PC-9 (cell line): ENCODE measurements around the gene TNNI3K.

Source experiments
- EZH2 ChIP-seq: fragments of 200-600 bp; sonication (generic); IDR thresholded peaks from 2 replicates; pipeline ENCODE4 v1.8.0; 2017; ENCODE audit warnings: antibody characterized with exemption, low read depth
- TF ChIP-seq, protein P1 (sequence below): fragments of 200-600 bp; sonication (generic); conservative IDR thresholded peaks from 2 replicates; pipeline ENCODE4 v1.6.1; 2017; ENCODE audit warnings: mixed run types, antibody characterized with exemption, mild to moderate bottlenecking, moderate library complexity

DNA sequence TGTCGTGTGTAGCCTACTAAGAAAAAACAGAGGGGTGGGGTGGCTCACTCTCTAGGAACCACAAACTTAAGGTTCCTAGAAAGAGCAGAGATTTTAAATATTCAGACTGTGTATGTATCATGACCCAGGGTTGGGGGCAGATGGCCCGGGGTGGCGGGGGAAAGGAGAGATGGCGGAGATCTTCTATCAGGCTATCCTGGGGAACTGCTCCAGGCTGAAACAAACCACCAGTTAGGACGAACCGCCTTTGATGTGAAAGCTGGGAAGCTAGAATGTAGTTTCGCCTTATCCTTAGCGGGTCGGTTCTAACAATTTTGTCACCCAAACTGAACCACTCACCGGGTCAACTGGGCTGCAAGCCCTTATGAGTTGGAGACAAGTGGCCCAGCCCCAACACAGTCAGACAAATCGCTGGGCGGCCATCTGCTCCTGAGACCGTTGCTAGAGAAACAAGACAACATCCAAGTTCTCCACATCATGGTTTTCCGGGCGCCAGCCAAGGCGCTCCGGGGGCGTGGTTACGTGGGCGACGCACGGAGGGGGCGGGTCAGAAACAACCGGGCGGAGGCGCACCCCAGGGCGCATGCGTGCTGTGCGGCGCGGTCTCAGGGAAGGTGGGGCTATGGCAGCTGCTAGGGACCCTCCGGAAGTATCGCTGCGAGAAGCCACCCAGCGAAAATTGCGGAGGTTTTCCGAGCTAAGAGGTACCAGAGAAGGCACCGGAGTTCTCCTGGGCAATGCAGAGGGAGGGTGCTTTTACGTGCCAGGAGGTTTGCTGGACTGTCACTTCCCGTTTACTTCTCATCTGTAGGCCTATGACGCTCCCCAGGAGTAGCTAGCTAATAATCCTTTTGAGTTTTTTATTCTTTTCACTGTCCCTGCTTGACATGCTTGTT, 37.3 kb upstream of the TNNI3K start, which contains the start of the genes FPGT and LRRIQ3:
- TF ChIP-seq, protein P1, sequence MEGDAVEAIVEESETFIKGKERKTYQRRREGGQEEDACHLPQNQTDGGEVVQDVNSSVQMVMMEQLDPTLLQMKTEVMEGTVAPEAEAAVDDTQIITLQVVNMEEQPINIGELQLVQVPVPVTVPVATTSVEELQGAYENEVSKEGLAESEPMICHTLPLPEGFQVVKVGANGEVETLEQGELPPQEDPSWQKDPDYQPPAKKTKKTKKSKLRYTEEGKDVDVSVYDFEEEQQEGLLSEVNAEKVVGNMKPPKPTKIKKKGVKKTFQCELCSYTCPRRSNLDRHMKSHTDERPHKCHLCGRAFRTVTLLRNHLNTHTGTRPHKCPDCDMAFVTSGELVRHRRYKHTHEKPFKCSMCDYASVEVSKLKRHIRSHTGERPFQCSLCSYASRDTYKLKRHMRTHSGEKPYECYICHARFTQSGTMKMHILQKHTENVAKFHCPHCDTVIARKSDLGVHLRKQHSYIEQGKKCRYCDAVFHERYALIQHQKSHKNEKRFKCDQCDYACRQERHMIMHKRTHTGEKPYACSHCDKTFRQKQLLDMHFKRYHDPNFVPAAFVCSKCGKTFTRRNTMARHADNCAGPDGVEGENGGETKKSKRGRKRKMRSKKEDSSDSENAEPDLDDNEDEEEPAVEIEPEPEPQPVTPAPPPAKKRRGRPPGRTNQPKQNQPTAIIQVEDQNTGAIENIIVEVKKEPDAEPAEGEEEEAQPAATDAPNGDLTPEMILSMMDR: no peak
- no peak for TF ChIP-seq EZH2
